ENCODE results near the gene SLC26A1. TPM values are rescaled to one million over a fixed set of nuclear protein-coding genes. Genes with fewer than 3 reads are reported as not detected.

Gene SLC26A1
- total RNA-seq, 1 experiment from 2014 or later = 0.22 TPM

DNA sequence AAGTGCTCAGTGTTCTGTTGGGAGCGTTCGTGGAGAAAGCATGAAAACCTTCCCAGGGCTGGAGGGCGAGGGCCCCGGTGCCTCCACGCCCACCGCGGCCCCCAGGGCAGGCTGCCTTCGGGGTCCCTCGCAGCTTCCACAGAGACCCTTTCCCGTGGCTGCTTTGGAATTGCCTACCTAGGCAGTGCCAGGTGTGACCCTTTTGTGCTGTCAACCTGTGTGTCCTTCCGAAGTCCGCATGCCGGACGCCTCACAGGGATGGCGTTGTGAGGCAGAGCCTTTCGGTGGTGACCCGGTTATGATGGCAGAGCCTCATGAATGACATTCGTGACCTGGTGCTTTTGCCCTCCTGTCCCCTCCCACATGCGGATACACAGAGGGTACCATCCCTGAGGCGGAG is 43.5 kb downstream of the SLC26A1 start:
- H2AFZ ChIP-seq (ENCODE audit: low read depth, low read length, poor library complexity, severe bottlenecking) = no peak overlapping the region
- no peaks in the 10 kb centered on the region for H3K4me1 ChIP-seq (ENCODE audit: control insufficient read depth in 1 of 2, insufficient read depth in 2 of 2, low read length in 2 of 2)
- H3K4me3 ChIP-seq (replicated peaks in 1 of 2; ENCODE audit: low read depth in 1 of 2, low read length in 2 of 2) = no peak overlapping the region
- ATAC-seq (no peak), DNase-seq (ENCODE audit: low read depth, low spot score) (no peak)
- H3K36me3 ChIP-seq (ENCODE audit: control insufficient read depth in 1 of 2, insufficient read depth in 2 of 2, low read length in 2 of 2) = no peaks in the 10 kb centered on the region
- H3K9ac ChIP-seq (ENCODE audit: low read length) = no peak overlapping the region
- H3K4me2 ChIP-seq (ENCODE audit: low read length) = no peak overlapping the region
- no peaks in the 10 kb centered on the region for H3K9me3 ChIP-seq (ENCODE audit: control insufficient read depth in 1 of 2, insufficient read depth in 1 of 2, low read depth in 1 of 2, low read length in 2 of 2)
- ChIA-PET POLR2A (no interaction called here), RAD21 (ENCODE audit: low non-redundant PET in 1 of 2, low total read pairs in 2 of 2, uncharacterized antibody in 2 of 2, unreplicated experiment in 2 of 2) (no interaction called here), CTCF (no interaction called here)
- TF ChIP-seq, protein P1, sequence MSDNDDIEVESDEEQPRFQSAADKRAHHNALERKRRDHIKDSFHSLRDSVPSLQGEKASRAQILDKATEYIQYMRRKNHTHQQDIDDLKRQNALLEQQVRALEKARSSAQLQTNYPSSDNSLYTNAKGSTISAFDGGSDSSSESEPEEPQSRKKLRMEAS (IDR thresholded peaks at IDR 0.05) = no peak
- TF ChIP-seq, protein P2, sequence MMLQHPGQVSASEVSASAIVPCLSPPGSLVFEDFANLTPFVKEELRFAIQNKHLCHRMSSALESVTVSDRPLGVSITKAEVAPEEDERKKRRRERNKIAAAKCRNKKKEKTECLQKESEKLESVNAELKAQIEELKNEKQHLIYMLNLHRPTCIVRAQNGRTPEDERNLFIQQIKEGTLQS (IDR thresholded peaks at IDR 0.05) = no peak
- TF ChIP-seq EGR1 (IDR thresholded peaks at IDR 0.05; ENCODE audit: low read depth) (no peak), SRF (IDR thresholded peaks at IDR 0.05; ENCODE audit: low read depth) (no peak), SIN3A (IDR thresholded peaks at IDR 0.05; ENCODE audit: low read depth) (no peak)
- H3K9me2 ChIP-seq (ENCODE audit: insufficient read depth) = no peaks in the 10 kb centered on the region
- no peaks in the 10 kb centered on the region for H4K20me1 ChIP-seq (ENCODE audit: insufficient read depth)
- no peak overlapping the region for H3K27ac ChIP-seq (ENCODE audit: low read depth, low read length)
- intact Hi-C loops (cut with micrococcal nuclease) = no loop called here
- H3K27me3 ChIP-seq (ENCODE audit: insufficient read depth, low read length) = no peaks in the 10 kb centered on the region
- no peaks in the 10 kb centered on the region for H3K79me2 ChIP-seq (ENCODE audit: insufficient read depth, low read length)
- BruUV-seq (replicated peaks) = no TSS peak

DNA sequence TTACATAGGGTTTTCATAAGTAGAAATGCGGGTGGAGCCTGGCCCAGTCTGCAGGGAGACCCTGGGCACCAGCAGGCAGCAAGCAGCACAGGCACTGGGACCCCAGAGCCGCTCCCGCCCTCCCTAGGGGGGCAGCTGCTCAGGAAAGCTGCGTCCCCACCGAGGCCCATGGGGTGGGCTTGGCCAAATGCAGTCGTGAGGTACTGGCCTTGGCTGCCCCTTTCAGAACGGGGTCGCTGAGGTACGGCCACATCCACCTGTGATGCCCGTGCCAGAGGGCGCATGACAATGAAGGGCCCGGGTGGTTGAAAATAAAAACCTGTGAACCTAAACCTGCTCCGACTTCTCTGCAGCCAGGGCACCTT is 44.3 kb downstream of the SLC26A1 start:
- ChIA-PET RAD21 (ENCODE audit: low non-redundant PET in 1 of 2, low total read pairs in 2 of 2, uncharacterized antibody in 2 of 2, unreplicated experiment in 2 of 2) (no interaction called here), POLR2A (no interaction called here), CTCF (no interaction called here)
- Histone ChIP-seq H2AFZ (ENCODE audit: low read depth, low read length, poor library complexity, severe bottlenecking) (no peak overlapping the region), H3K9me2 (ENCODE audit: insufficient read depth) (no peaks in the 10 kb centered on the region), H4K20me1 (ENCODE audit: insufficient read depth) (no peaks in the 10 kb centered on the region), H3K4me1 (ENCODE audit: control insufficient read depth in 1 of 2, insufficient read depth in 2 of 2, low read length in 2 of 2) (no peaks in the 10 kb centered on the region), H3K79me2 (ENCODE audit: insufficient read depth, low read length) (no peaks in the 10 kb centered on the region), H3K4me3 (replicated peaks in 1 of 2; ENCODE audit: low read depth in 1 of 2, low read length in 2 of 2) (no peak overlapping the region), H3K9me3 (ENCODE audit: control insufficient read depth in 1 of 2, insufficient read depth in 1 of 2, low read depth in 1 of 2, low read length in 2 of 2) (no peaks in the 10 kb centered on the region), H3K27me3 (ENCODE audit: insufficient read depth, low read length) (no peaks in the 10 kb centered on the region), H3K36me3 (ENCODE audit: control insufficient read depth in 1 of 2, insufficient read depth in 2 of 2, low read length in 2 of 2) (no peaks in the 10 kb centered on the region), H3K27ac (ENCODE audit: low read depth, low read length) (no peak overlapping the region), H3K4me2 (ENCODE audit: low read length) (no peak overlapping the region), H3K9ac (ENCODE audit: low read length) (no peak overlapping the region)
- DNase-seq (ENCODE audit: low read depth, low spot score) (no peak), ATAC-seq (no peak)
- TF ChIP-seq, protein P2 (IDR thresholded peaks at IDR 0.05) = no peak
- no peak for TF ChIP-seq SP1 (IDR thresholded peaks at IDR 0.05; ENCODE audit: low read depth)
- intact Hi-C loops (cut with micrococcal nuclease) = no loop called here
- BruUV-seq (replicated peaks) = no TSS peak
